ENCODE measurements around the gene NAV2. TPM values are rescaled to one million over a fixed set of nuclear protein-coding genes. Genes with fewer than 3 reads are reported as not detected.

NAV2 gene
- total and polyA plus RNA-seq, 5 experiments from 2014 or later, result 0.06 to 4.2 (median 1.1) TPM; not detected in 1

DNA sequence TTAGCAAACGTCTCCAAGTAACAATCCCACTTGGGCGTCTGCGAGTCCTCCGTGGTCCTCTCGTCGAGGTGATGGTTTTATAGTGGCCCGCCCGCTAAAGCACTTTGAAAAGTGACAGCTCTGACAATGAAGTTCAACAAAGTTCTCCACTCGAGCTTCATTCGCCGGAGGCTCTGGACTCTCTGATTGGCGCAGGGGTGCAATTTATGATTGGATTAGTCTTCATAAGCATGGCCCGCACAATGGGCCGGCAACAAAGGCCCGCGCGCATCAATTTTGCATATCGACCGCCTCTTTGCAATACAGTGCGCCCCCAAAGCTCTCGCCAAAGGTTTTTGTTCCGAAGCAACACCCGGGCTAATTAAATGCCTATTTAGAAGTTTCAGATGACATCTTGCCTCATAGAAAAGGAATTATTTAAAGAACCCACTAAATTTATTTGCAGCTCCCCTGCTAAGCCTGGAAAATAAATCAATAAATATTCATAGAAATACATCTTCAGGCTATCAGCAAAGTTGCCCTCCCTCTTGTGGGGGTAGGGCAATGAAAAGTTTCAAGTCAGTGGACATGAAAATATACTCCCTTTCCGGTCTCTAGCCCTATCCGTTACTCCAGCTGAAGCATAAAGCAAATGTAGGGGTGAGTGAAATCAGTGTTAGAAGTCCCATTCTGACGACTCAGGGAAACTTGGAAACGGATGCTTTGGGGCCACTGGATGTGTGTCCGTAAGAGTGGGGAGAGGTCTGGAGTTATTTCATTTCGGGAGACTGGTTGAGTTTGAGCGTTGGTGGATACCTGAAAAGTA lies 448.0 kb downstream of the NAV2 start, which contains the start of gene DBX1:
Gene DBX1, minus strand, starts transcription at position 51 of the 805 bp plus-strand sequence. CDS start 151 bp downstream, outside the sequence.
- peaks cover 0 to 16% (median 12%) of the 10 kb centered on the region in 3 donors for H3K36me3 Mint-ChIP-seq
- H3K4me3 Mint-ChIP-seq, result peak within 1 kb of the TSS in 8 of 10 donors; percentile 2 to 59 (median 18)
- H3K4me1 Mint-ChIP-seq, result peaks cover 25 to 61% (median 42%) of the 10 kb centered on the region in 4 donors
- no peak for ATAC-seq
- no peak for DNase-seq
- H3K27me3 Mint-ChIP-seq, result peaks cover 60 to 82% (median 75%) of the 10 kb centered on the region in 5 donors
- POLR2A ChIA-PET, result no interaction called here
- H3K27ac Mint-ChIP-seq, result peak within 1 kb of the TSS in 4 of 10 donors; percentile 28 to 88 (median 80)
- H3K9me3 Mint-ChIP-seq, result peaks cover 0 to 36% (median 4%) of the 10 kb centered on the region in 9 donors

DNA sequence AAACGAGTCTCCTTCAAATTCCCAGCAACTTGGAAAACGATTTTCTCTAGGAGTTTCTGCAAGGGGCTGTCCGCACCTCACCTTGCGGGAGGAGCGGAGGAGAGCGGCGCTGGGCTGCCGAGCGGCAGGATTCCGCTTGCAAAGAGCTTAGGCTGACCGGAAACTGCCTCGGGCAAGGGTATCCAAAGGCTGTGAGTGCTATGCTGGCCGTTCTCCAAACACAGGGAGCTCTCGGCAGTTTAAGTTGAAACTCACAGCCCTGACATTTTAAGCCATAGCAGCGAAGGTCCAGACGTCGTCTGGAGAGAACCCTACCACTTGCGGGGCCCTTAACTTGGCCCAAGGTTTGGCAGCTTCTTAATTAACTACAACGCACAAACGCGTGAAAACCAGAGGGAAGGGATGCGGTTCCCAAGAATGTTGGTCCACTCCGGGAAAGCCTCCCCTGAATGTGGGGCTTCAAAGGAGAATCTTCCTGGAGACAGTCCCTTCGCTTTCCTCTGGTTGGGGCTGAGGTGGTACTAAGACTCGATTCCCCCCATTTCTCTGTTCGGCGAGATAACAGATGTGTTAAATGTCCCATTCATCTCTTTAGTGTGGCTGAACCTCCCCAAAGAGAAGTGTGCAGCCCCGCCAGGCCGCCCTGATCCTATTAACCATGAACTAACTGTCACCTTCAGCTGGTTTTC lies 448.7 kb downstream of the NAV2 start:
- peaks cover 0 to 36% (median 4%) of the 10 kb centered on the region in 9 donors for H3K9me3 Mint-ChIP-seq
- peak overlapping the region in 2 of 10 donors; percentile 18 to 87 for H3K4me3 Mint-ChIP-seq
- H3K36me3 Mint-ChIP-seq, result peaks cover 0 to 16% (median 12%) of the 10 kb centered on the region in 3 donors
- ATAC-seq (no peak), DNase-seq (no peak)
- H3K27ac Mint-ChIP-seq, result peak overlapping the region in 2 of 10 donors; percentile 27 to 46
- POLR2A ChIA-PET, result no interaction called here
- H3K4me1 Mint-ChIP-seq, result peaks cover 25 to 54% (median 37%) of the 10 kb centered on the region in 4 donors
- peaks cover 64 to 89% (median 77%) of the 10 kb centered on the region in 5 donors for H3K27me3 Mint-ChIP-seq

DNA sequence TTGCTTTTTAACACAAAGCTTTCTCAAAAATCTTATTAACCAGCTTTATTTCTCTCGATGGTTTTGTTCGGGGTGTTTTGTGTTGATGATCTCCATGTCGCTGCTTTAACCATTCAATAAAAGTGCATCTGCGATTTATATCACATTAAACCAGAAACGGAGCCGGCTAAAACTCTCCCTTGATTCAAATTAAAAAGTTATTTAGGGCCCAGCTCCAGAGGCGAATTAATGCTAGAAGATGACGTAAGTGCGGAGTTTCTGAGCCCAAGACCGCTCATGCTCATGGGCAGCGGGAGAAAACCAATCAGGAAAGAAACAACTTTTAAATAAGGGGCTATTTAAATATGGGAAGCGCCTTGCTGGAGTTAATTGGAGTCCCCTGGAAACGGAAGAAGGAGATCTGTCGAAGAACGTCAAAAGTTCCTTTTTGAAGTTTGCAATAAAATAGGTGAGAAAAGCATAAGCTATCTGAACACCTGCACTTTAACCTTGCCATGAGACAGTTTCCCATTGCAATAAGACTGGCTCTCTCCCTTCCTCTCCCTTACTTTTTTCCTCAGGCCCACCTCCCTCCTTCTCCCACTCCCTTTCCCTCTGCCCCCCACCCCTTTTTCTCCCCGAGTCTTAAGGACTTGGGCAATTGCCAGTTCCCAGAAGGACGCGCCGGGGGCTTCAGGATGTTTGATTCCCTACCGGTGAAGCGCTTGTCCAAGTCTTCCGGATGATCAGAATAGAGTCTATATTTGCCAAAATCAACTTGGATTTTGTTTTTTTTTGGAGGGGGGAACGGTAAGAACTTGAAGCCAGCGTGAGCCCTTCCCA lies 449.5 kb downstream of the NAV2 start:
- Mint-ChIP-seq H3K36me3 (peaks cover 0 to 16% (median 12%) of the 10 kb centered on the region in 3 donors), H3K27ac (peak overlapping the region in 2 of 10 donors; percentile 27 to 72), H3K4me1 (peaks cover 25 to 51% (median 37%) of the 10 kb centered on the region in 4 donors), H3K4me3 (peak overlapping the region in 9 of 10 donors; percentile 18 to 87 (median 36)), H3K27me3 (peaks cover 71 to 97% (median 85%) of the 10 kb centered on the region in 5 donors), H3K9me3 (peaks cover 0 to 36% (median 4%) of the 10 kb centered on the region in 9 donors)
- DNase-seq (no peak), ATAC-seq (no peak)
- POLR2A ChIA-PET, result no interaction called here

DNA sequence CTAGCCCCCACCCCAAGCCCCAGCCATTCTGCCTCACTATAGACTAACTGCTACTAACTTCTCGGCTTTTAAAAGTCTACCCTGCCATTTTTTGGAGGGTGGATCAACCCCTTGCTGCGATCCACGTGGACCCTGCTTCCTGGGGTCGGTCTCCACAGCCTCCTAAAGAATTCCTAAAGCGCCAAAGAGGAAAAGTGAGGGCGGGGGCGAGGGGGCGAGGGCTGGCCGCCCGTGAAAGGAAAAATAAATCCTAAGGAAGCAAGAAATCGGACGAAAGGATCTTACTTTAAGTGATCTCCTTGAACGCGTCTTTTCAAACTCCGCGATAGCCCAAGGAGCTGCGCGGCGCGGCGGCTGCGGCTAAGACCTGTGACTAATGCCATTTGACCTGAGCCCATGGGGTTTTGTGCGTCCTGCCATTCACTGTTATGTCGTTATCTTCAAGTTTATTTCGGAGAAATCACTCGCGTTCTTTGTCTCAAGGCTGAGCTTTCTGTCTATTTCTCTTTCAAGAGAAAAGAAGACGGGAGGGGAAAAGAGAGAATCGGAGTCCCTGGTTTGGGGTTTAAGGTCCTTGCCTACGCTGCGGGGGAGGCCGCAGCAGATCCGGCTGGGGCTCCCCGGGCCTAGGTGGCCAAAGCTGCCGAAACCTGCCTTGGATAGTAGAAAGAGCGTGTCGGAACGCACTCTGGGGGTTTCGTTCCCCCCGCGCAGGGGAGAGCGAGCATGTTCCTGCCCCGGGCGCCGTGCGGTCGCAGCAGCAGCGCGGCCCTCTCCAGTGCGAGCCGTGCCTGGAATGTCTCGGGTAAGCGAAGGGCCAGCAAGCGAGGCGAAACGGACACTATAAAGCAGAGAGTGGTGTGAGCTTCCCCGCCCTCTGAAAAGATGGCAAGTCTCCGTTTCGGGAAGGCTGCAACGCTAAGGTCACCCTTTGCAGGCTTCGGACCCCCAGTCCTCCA lies 450.5 kb downstream of the NAV2 start:
- peaks cover 20 to 41% (median 29%) of the 10 kb centered on the region in 4 donors for H3K4me1 Mint-ChIP-seq
- ATAC-seq (peak; percentile 39 to 61), DNase-seq (no peak)
- H3K4me3 Mint-ChIP-seq, result peak overlapping the region; percentile 65 to 89 (median 79)
- H3K27ac Mint-ChIP-seq, result peak overlapping the region in 2 of 10 donors; percentile 70 to 72
- peaks cover 0 to 16% (median 12%) of the 10 kb centered on the region in 3 donors for H3K36me3 Mint-ChIP-seq
- peaks cover 69 to 97% (median 86%) of the 10 kb centered on the region in 5 donors for H3K27me3 Mint-ChIP-seq
- POLR2A ChIA-PET, result no interaction called here
- H3K9me3 Mint-ChIP-seq, result peaks cover 0 to 37% (median 2%) of the 10 kb centered on the region in 9 donors

DNA sequence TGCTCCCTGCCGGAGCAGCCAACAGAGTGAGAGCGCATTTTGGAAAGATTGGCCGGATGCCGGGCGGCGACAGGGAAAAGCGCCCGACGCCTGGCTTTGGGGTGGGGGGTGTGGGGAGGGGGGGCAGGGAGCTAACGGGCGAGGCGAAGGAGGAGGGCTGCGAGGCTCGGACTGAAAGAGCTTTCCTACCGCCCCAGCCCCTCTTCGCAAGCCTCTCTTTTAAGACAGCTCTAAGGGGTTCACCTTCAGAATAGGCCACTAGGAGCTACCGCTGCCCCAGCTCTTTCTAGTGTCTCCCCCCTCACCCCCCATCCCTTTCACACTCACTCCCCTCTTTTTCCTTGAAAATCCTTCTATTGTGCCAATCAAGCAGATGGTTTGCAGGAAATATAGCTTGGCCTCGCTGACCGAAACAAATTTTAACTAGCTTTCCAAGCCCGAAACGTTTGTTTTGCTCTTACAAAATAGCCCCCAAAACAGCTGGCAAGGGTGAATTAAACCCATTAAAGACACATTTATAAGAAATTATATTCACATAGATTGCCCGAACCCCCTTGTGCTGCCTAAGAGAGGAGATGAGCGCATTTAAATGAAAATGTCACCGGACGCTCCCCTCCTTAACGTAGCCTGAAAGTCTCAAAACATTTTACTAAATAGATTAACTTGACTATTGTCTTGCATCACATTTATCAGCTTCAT lies 451.3 kb downstream of the NAV2 start:
- Mint-ChIP-seq H3K27ac (no peak overlapping the region), H3K4me1 (peaks cover 16 to 33% (median 25%) of the 10 kb centered on the region in 4 donors), H3K27me3 (peaks cover 65 to 97% (median 84%) of the 10 kb centered on the region in 5 donors), H3K36me3 (peaks cover 0 to 12% (median 8%) of the 10 kb centered on the region in 3 donors), H3K9me3 (peaks cover 0 to 30% (median 2%) of the 10 kb centered on the region in 9 donors), H3K4me3 (peak overlapping the region in 9 of 10 donors; percentile 65 to 89 (median 80))
- ATAC-seq, result no peak
- DNase-seq, result no peak
- POLR2A ChIA-PET, result no interaction called here

Small RNAs within 50 kb of the gene (microRNA-seq; reads per million reads assigned to microRNA genes)
- not detected for gene MIR4694 (ENCODE audit: borderline microRNAs expressed)
